Measurements from ENCODE around the gene KRT83.

Gene KRT83

DNA sequence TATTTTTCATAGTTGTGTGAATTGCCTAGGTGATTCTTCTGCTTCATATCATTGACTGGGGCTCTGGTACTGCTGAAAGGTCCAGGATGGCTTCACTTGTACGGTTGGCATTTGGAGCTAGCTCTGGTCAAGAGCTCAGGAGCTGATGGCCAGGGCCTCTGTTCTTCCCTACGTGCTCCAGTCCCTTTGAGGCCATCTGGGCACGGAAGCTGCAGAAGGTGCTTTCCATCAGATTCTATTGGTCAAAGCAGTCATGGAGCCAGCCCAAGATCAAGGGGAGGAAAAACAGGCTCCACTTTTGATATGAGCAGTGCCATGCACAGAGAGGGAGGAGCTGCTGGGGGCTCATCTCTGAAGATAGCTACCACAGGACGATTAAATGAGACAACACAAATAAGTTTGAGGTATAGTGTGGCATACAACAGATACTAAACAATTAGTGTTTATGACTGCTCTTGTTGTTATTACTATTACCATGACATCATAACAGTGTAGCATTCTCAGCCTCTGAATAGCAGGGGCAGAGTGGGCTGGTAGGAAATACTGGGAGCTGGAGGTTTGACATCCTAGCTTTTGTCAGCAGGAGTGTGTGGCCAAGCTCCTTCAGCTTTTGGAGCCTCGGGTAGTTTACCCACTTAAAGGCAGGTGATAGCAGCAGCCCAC, 10.4 kb downstream of the KRT83 start:
- TF ChIP-seq EZH2 (IDR thresholded peaks at IDR 0.05; ENCODE audit: borderline replicate concordance, low read length): no peak
- Histone ChIP-seq H2AFZ (ENCODE audit: low read length) (no peak overlapping the region), H3K27me3 (ENCODE audit: insufficient read depth, low read length) (no peaks in the 10 kb centered on the region; the same call in 1 of the 2 replicates)

DNA sequence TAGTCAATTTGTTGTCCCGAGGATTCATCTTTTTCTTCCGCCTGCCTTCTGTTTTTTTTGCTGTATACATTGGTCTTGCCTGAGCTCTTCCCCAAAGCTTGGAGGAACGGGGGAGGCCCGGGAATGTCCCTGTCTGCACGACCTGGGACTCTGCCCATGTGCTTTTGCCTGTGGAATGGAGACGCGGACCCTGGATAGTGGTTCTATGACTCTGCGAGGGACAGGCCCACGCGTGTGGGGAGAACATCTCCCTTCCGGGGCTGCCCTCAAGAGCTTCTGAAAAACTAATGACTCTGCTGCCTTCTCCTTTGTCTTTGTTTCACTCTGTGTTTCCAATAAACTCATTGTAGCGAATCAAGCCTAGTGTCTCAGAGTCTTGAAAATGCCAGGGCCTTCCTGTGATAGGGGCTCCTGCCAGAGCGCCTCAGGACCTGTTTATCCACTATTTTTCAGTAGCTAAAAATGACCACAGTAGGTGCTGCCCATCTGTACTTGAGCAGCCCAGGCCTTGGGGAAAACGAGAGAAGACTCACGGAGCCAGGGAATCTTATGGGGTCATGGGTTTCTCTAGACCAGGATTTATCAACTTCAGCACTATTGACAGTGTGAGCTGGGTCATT, 12.3 kb downstream of the KRT83 start:
- H3K4me1 ChIP-seq (ENCODE audit: insufficient read depth, low read length, severe bottlenecking): no peaks in the 10 kb centered on the region
- H3K4me2 ChIP-seq (ENCODE audit: low read length): no peak overlapping the region
- H3K4me3 ChIP-seq (ENCODE audit: low read depth, low read length, poor library complexity, severe bottlenecking): no peak overlapping the region
- H4K20me1 ChIP-seq (ENCODE audit: insufficient read depth, low read length): no peaks in the 10 kb centered on the region
- no peak overlapping the region for H2AFZ ChIP-seq (ENCODE audit: low read length)
- H3F3A ChIP-seq (ENCODE audit: insufficient read depth, low read length): no peaks in the 10 kb centered on the region
- no peaks in the 10 kb centered on the region for H3K36me3 ChIP-seq (ENCODE audit: insufficient read depth, low read length)
- no peaks in the 10 kb centered on the region for H3K9me2 ChIP-seq (ENCODE audit: low read depth, low read length)
- H3K9ac ChIP-seq (ENCODE audit: low read length): no peak overlapping the region
- no peaks in the 10 kb centered on the region for H3K9me3 ChIP-seq (ENCODE audit: low read length)
- H3K27ac ChIP-seq (ENCODE audit: low read depth, low read length, poor library complexity, severe bottlenecking): no peak overlapping the region
- no peaks in the 10 kb centered on the region for H3K27me3 ChIP-seq (ENCODE audit: insufficient read depth, low read length)
- no peak for TF ChIP-seq EZH2 (IDR thresholded peaks at IDR 0.05; ENCODE audit: borderline replicate concordance, low read length)
- TF ChIP-seq, protein P1, sequence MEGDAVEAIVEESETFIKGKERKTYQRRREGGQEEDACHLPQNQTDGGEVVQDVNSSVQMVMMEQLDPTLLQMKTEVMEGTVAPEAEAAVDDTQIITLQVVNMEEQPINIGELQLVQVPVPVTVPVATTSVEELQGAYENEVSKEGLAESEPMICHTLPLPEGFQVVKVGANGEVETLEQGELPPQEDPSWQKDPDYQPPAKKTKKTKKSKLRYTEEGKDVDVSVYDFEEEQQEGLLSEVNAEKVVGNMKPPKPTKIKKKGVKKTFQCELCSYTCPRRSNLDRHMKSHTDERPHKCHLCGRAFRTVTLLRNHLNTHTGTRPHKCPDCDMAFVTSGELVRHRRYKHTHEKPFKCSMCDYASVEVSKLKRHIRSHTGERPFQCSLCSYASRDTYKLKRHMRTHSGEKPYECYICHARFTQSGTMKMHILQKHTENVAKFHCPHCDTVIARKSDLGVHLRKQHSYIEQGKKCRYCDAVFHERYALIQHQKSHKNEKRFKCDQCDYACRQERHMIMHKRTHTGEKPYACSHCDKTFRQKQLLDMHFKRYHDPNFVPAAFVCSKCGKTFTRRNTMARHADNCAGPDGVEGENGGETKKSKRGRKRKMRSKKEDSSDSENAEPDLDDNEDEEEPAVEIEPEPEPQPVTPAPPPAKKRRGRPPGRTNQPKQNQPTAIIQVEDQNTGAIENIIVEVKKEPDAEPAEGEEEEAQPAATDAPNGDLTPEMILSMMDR (IDR thresholded peaks at IDR 0.05; ENCODE audit: low read length): no peak
- no peaks in the 10 kb centered on the region for H3K79me2 ChIP-seq (ENCODE audit: insufficient read depth, low read length)

More for the DNA sequence above, 10.4 kb downstream of the KRT83 start:
- Histone ChIP-seq H3F3A (ENCODE audit: insufficient read depth, low read length) (no peaks in the 10 kb centered on the region), H4K20me1 (ENCODE audit: insufficient read depth, low read length) (no peaks in the 10 kb centered on the region), H3K4me1 (ENCODE audit: insufficient read depth, low read length, severe bottlenecking) (no peaks in the 10 kb centered on the region), H3K27ac (ENCODE audit: low read depth, low read length, poor library complexity, severe bottlenecking) (no peak overlapping the region), H3K9me2 (ENCODE audit: low read depth, low read length) (no peaks in the 10 kb centered on the region), H3K4me2 (ENCODE audit: low read length) (no peak overlapping the region), H3K9me3 (ENCODE audit: low read length) (no peaks in the 10 kb centered on the region), H3K9ac (ENCODE audit: low read length) (no peak overlapping the region), H3K79me2 (ENCODE audit: insufficient read depth, low read length) (no peaks in the 10 kb centered on the region), H3K4me3 (ENCODE audit: low read depth, low read length, poor library complexity, severe bottlenecking) (no peak overlapping the region), H3K36me3 (ENCODE audit: insufficient read depth, low read length) (no peaks in the 10 kb centered on the region)

DNA sequence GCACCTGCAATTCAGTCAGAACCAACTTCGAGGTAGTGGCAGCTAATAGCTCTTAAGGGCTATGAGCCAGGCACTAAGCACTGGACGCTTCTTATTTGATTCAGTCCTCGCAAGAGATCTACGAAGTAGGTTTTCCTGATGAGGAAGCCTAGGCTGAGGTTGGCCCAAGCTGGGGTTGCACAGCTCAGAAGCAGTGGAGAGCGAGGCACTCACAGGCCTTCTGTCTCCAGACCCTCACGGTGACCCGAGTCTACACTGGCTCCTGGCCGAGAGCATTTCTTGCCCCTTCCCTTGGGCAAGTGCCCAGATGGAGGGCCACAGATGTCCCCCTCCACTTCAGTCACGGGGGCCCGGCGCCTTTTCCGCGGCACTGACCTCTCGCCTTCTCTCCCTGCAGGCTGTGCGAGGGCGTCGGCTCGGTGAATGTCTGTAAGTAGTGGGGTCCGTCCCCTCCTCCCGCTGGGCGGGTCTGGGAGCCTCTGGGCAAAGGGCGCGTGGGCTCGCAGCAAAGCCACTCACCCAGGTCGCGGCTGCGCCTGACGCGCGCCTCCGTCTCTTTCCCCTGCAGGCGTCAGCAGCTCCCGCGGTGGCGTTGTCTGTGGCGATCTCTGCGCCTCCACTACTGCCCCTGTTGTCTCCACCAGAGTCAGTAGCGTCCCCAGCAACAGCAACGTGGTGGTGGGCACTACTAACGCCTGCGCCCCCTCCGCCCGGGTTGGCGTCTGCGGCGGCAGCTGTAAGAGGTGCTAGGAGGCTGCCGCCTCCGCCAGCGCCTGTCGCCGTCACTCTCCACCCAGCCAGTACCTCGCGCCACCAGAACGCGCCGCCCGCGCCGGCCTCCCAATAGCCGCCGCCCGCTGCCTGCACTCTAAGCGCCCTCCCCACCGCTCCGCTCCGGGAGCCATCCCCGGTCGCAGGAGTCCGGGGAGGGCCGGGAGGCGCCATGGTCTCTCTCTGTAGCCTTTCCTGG, 13.1 kb downstream of the KRT83 start:
- H3K4me3 ChIP-seq (ENCODE audit: low read depth, low read length, poor library complexity, severe bottlenecking): no peak overlapping the region
- no peak overlapping the region for H3K9ac ChIP-seq (ENCODE audit: low read length)
- no peak overlapping the region for H2AFZ ChIP-seq (ENCODE audit: low read length)
- no peaks in the 10 kb centered on the region for H3K4me1 ChIP-seq (ENCODE audit: insufficient read depth, low read length, severe bottlenecking)
- H3K9me3 ChIP-seq (ENCODE audit: low read length): no peaks in the 10 kb centered on the region
- no peaks in the 10 kb centered on the region for H3K79me2 ChIP-seq (ENCODE audit: insufficient read depth, low read length)
- no peak overlapping the region for H3K4me2 ChIP-seq (ENCODE audit: low read length)
- TF ChIP-seq EZH2 (IDR thresholded peaks at IDR 0.05; ENCODE audit: borderline replicate concordance, low read length): no peak
- TF ChIP-seq, protein P1 (IDR thresholded peaks at IDR 0.05; ENCODE audit: low read length): no peak
- no peaks in the 10 kb centered on the region for H3K27me3 ChIP-seq (ENCODE audit: insufficient read depth, low read length)
- H3F3A ChIP-seq (ENCODE audit: insufficient read depth, low read length): no peaks in the 10 kb centered on the region
- H4K20me1 ChIP-seq (ENCODE audit: insufficient read depth, low read length): no peaks in the 10 kb centered on the region
- no peaks in the 10 kb centered on the region for H3K36me3 ChIP-seq (ENCODE audit: insufficient read depth, low read length)
- H3K9me2 ChIP-seq (ENCODE audit: low read depth, low read length): no peaks in the 10 kb centered on the region
- no peak overlapping the region for H3K27ac ChIP-seq (ENCODE audit: low read depth, low read length, poor library complexity, severe bottlenecking)
